Colon (tissue), 2 donors: ENCODE measurements around the gene RPL31.

ENCODE experiments used
- FAIRE-seq: peaks from 2 replicates; lab custom pipeline; 2012; peaks lifted over from hg19 to GRCh38; lab: Jason Lieb, UNC
- donor health status: control.
- donor health status: control.

The RPL31 gene

GRCh38 chr2:100975521-100975785 lies 26.6 kb upstream of the RPL31 start:
- no peak for FAIRE-seq

- no peak for FAIRE-seq
These were observed 26.0 kb upstream of the RPL31 start for GRCh38 chr2:100976061-100976460.

- no peak for FAIRE-seq
These were observed 25.3 kb upstream of the RPL31 start for GRCh38 chr2:100976645-100977391.

- no peak for FAIRE-seq
These were observed 24.6 kb upstream of the RPL31 start for GRCh38 chr2:100977511-100977910.

GRCh38 chr2:100978582-100979191 lies 23.4 kb upstream of the RPL31 start:
- FAIRE-seq = no peak

GRCh38 chr2:100980046-100980445 lies 22.0 kb upstream of the RPL31 start:
- FAIRE-seq = no peak

GRCh38 chr2:100981011-100981410 lies 21.1 kb upstream of the RPL31 start:
- FAIRE-seq = no peak

- no peak for FAIRE-seq
These were observed 19.6 kb upstream of the RPL31 start for GRCh38 chr2:100982431-100982861.

GRCh38 chr2:100983201-100983600 lies 18.9 kb upstream of the RPL31 start:
- FAIRE-seq = no peak

GRCh38 chr2:100983684-100984310 lies 18.3 kb upstream of the RPL31 start:
- FAIRE-seq = no peak

- no peak for FAIRE-seq
These were observed 17.2 kb upstream of the RPL31 start for GRCh38 chr2:100984892-100985307.

- FAIRE-seq = no peak
These were observed 15.9 kb upstream of the RPL31 start for GRCh38 chr2:100986157-100986556.

GRCh38 chr2:100987536-100987935 lies 14.6 kb upstream of the RPL31 start:
- FAIRE-seq = no peak

- no peak for FAIRE-seq
These were observed 14.1 kb upstream of the RPL31 start for GRCh38 chr2:100987974-100988373.

GRCh38 chr2:100988630-100989417 lies 13.3 kb upstream of the RPL31 start:
- FAIRE-seq = no peak

- no peak for FAIRE-seq
These were observed 12.4 kb upstream of the RPL31 start for GRCh38 chr2:100989666-100990065.

- FAIRE-seq = no peak
These were observed 11.9 kb upstream of the RPL31 start for GRCh38 chr2:100990166-100990565.

GRCh38 chr2:100990650-100991403 lies 11.3 kb upstream of the RPL31 start:
- FAIRE-seq = no peak

- no peak for FAIRE-seq
These were observed 10.7 kb upstream of the RPL31 start for GRCh38 chr2:100991404-100991773.

GRCh38 chr2:100992262-100992661 lies 9.8 kb upstream of the RPL31 start:
- no peak for FAIRE-seq

- no peak for FAIRE-seq
These were observed 8.8 kb upstream of the RPL31 start for GRCh38 chr2:100993294-100993693.
